Hematopoietic multipotent progenitor cell (in vitro differentiated cells): Measurements from ENCODE around the gene TMEM239. TPM values are rescaled to one million over a fixed set of nuclear protein-coding genes. Genes with fewer than 3 reads are reported as not detected.
"Not testable (repeated sequence)": the region's sequence is repeated elsewhere in the genome, so short reads cannot be mapped to it uniquely, and the experiment has no call there.

Source experiments
- DNase-seq, 3 donors: peaks; one replicate each; pipeline ENCODE4 v3.0.0-alpha.2; 2011 to 2015; ENCODE audit warnings: low read depth in 2 of 3, low spot score in 2 of 3
- total RNA-seq: library from RNA; depleted of rRNA; stranded (reverse); fragments of >200 nt; gene quantifications from one replicate; pipeline ENCODE4 v1.2.3, GENCODE V29; 2012

TMEM239 gene
- total RNA-seq, 1 donor = not detected

DNA sequence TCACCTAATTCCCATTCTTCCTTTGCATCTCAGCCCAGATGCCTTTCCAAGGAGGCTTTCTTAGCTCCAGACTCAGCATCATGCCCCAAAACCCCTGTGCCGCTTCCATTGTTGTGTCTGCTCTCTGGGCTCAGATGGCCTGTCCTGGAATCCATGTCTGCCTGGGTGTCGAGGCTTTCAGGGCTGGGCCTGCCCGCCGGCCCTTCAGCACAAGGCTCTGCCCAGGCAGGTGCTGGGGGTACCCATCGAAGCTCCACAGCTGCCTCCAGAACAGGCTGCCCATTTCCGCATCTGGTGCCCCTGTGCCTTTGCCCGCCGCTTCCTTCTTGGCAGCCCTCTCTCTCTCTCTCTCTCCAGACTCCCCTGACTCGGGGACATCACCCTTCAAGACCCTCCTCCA, 16.9 kb upstream of the TMEM239 start:
- peak in 1 of 3 donors; percentile 27 for DNase-seq

DNA sequence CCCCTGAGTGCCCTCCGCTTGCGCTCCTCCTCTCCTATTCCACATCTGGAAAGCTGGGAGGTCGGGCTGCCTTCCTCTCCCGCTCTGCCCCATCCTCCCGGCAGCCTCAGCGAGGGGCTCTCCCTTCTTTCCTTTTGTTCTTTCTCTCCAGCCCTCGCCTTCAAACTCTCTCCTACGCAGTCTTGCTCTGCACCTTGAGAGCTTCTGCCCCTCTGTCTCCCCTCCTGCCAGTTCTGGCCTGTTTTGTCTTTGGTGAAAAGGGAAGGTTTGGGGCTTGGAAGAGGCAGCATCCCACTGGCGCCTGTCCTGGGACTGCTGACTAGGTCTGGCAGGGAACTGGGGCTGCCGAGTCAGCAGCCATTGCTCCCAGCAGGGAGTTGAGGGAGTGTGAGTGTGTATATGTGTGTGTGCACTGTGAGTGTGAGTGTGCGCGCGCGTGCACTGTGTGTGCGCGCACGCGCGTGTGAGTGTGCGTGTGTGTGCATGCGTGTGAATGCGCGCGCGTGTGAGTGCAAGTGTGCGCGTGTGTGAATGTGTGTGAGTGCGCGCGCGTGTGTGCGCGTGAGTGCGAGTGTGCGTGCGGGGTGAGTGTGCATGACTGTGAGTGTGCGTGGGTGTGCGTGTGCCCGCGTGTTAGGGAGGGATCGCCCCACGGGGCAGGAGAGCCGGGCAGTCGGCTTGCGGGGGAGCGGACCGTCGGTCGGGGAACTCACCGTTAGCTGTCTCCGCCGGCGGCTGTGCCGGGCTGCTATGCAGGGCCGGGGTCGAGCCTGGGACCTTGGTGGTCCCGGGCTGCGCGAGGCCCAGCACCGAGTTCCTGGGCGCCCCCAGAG, 16.3 kb upstream of the TMEM239 start:
- peak in 1 of 3 donors; percentile 39 for DNase-seq

DNA sequence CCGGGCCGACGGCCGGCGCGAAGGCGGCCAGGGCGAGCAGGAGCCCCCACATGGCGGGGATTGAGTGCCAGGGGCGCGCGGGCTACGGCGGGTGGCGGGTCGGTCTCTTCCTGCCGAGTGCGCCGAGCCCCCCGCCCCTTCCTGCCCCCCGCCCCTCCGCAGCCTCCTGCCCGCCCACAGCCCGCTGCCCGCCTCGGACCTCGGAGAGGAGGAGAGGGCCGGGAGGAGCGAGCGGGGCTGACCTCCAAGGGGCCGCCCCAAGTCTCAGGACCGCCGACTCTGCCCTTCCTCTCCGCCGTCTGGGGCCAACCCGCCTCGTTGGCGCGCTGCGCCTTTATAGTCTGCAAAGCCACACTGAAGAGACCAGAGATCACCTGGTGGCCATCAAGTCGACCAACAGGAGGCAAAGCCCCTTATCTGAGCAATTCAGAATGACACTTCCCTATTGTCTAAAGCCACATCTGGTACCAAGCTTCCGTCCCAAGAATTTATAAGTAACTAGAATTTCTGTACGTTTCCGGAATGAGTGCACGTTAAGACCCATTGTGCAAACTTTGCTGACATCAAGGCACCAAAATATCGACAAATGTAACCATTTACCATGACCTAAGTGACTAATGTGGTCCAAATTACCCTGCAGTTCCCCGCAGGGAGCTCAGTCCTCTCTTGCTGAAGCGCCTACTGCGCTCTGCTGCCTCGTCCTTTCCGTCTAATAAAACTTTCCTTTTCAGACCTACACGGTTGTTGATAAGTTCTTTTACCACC, 15.5 kb upstream of the TMEM239 start, which contains the start of gene CPXM1:
CPXM1 (minus strand) TSS at position 107 of the 765 bp plus-strand sequence; CDS start at position 52, 55 bp downstream.
- DNase-seq = peak in 2 of 3 donors; percentile 93 to 98

DNA sequence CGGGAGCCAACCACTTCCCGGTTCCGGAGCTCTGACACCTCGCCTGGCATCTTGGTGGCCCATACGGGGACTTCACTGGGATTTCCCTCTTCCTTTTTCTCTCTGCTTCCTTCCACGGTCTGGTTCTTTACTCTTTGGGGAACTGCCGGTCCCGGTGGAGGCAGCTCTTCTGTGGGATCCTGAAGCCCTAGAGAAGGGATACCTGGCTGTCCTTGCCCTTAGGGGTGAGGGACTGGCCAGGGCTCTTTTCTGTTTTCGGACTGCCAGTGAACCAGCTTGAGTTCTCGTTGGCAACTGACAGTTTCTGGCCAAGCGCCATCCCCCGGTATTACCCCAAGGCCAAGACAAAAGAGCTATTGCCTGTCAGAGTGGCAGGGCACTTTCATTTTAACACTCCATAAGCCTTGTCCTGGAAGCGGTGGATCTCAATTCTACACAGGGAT, 14.9 kb upstream of the TMEM239 start:
- peak in 1 of 3 donors; percentile 60 for DNase-seq

DNA sequence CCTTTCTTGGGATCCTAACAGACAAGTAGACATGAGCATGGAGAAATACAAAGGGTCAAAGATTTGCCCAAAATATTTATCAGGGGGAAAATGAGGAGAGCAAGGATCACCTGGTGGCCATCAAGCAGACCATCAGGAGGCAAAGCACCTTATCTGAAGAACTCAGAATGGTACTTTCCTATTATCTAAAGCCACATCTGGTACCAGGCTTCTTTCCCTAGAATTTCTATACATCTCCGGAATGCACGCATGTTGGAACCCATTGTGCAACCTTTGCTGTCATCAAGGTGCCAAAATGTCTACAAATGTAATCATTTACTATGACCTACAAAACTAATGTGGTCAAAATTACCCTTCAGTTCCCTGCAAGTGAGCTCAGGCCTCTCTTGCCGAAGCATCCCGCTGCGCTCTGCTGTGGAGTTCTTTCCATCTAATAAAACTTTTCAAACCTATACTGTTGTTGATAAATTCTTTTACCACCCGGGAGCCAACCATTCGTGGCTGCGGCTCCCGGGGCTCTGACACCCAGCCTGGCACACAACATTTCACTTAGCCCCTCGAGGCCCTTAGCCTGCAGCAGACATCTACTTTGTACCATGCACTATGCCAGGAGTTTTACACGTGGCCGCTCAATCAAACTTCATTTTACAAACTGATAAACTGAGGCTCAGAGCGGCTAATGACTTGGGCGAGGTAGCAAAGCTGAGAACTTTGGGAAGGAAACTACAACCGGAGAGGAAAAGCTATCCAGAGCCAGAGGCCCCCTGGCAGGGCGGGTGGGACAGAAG, 11.9 kb upstream of the TMEM239 start:
- no peak for DNase-seq

DNA sequence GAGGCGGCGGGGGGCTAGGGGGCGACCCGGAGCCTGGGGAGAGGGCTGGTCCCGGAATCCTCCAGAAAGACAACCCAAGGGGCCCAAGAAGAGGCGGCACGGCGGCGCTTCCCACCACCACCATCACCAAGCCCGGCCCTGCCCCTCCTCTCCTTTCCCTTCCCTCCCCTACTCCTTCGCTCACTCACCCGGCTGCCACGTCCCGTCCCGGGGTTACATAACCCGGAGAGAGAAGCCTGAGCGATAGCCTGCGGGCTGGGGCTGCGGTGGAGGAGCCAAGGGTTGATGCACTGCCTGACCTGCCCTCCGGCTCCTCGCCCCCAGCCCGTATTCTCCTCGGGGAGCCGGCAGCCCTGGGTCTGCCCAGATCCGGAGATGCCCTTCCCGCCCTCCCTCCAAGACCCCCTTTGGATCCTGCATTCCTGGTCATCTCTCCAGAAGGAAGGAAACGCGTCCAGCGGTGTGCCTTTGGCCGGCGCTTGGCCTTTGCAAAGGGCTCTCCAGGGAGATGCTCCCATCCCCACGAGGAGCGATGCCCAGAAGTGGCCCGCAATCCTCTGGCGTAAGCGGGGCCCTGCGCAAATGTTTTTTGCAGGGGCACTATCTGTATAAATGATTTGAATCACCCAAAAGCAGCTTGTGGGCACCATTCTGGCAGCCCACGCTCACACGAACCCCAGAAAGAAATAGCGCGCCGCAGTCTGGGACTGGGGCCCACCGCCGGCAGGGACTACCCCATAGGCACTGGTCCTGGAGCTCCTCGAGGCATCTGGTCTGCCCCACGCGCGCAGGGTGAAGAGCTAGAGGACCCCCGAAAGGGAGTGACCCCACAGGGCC, 11.1 kb upstream of the TMEM239 start:
- peak in 2 of 3 donors; percentile 37 to 52 for DNase-seq

DNA sequence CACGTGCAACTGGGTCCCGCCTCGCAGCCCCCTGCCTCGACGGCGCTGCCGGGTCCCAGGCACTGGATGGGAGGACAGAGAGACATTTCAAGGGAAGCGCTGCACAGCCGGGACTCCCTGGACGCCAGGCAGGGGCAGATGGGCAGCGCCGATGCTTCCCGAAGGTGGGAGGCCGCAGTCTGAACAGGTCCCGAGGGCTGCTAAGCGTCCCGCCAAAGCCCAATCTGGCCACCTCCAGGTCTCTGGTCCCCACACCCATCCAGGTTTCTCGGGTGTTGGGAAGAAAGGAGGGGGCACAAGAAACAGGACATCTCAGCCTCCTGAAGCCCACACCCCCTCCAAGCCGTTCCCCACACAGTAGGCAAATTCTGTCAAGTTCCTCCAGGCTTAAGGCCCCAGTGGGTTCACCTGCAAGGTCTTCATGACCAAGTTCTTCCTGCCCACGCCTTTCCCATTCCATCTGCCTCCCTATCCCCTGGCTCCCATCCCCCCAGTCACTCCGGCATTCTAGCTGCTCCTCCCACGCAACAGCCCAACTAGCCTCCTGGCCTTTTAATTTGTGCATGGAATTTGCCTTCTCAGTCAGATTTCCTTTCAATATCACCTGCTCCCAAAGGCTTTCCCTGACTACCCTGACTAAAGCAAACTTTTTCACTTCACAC, 10.3 kb upstream of the TMEM239 start:
- no peak for DNase-seq

DNA sequence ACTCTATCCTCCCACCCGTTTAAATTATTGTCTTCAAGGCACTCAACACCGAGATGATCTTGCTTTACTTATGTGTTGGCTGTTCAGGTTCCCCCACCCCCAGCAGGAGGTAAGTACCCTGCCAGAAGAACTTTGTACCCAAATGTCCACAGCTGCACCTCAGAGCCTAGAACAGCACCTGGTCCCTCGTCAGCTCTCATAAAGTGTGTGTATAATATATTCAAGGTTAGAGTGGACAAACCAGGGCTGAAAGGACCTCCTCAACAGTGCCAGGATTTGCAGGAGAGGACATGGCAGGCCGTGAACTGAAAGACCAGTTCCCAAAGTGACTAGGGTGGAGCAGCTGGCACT, 9.8 kb upstream of the TMEM239 start:
- DNase-seq = no peak

DNA sequence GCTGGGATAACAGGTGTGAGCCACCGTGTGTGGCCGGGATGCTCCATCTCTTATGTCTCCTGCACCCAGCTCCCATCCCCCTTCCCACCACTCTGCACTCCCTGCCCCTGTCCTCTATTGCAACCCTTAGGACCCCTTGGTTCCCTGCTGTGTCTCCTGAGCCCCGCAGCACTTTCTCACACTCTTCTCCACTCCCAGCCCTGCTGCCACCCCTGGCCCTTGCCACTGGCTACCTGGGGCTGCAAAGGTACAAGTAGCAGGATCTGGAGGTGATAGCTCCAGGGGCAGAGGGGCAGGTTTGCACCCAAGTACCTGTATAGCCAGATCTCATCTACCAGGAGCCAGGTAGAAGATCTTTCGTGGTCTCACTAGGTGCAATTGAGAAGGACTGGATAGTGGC, 9.1 kb upstream of the TMEM239 start:
- DNase-seq = no peak

DNA sequence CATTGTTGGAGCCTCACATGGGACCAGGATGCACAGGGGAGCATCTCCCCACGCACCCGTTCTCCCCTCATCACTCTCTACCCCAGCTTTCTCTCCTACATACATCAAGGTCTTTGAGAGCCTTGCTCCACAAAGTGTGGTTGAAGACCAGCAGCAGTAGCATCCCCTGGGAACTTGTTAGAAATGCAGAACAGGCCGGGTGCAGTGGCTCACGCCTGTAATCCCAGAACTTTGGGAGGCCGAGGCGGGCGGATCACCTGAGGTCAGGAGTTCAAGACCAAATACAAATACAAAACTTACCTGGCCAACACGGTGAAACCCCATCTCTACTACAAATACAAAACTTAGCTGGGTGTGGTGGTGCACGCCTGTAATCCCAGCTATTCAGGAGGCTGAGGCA, 8.2 kb upstream of the TMEM239 start:
- DNase-seq = not testable (repeated sequence)

DNA sequence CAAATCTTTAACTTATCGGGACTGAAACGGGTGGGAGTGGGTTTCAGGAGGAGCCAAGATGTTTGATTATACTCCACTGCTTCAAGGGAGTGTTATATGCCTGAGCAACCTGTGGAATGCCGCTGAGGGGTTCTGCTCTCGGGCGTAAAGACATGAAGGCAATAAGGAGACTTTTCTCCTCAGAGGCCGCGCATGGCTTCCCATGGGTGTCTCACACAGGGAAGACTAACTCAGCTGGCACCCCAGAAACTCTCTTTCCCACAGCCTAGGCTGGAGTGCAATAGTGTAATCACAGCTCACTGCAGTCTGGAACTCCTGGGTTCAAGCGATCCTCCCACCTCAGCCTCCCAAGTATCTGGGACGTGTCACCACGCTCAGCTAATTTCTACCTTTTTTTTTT, 6.5 kb upstream of the TMEM239 start:
- DNase-seq = no peak

DNA sequence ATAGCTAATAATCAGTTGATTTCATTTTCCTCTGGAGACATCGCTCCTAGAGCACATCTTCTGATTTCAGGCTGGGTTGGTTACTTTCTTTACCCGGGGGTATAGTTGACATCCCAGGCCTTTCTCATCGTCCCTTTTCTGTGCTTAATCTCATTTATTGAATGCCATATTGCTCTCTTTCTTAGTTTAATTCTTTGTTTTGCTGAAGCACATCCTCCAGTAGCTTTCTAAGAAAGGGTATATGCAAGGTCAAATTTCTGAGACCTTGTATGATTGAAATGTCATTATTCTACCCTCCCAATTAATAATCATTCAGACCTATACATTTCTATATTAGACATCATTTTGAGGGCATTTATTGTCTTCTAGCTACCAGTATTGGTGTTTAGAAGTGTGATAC, 4.0 kb upstream of the TMEM239 start:
- no peak for DNase-seq

DNA sequence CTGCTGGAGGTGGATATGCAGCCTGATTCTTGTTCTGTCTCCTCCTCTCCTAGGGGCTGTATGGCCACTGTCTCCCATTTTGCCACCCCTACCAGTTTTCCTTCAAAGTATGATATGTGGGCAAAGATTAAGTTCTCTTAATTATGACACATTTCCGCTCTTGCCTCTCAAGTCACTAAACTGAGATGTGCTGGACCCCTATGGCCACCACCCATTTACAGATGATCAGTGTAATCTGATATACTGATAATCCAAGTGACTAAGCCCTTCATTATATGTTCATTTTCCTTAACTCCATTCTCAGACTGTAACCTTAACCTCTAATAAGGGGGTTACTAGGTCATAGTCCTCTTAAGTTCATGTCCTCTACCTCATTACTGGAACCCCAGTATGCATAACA, 2.1 kb upstream of the TMEM239 start:
- DNase-seq = no peak

DNA sequence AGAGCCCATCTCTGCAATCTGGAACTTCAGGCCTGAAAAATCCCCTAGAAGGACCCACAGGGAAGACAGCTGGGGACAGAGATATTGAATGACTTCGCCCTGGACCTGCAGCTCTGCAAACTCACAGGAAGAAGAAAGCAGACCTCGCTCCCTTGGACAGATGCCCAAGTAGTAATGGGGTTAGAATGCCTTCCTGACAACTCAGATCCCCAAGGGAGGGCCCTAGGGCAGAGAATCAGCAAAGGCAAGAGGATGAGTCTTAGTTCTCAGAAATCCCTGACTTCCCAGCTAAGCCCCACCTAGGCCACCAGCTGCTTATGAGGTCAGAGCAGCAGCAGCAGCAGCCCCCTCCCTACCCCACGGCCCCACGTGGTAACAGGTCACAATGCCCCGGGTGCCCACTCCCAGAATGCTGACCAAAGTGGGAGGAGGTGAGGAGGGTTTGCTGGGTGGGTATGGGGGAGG, 1.5 kb upstream of the TMEM239 start, which contains the start of gene C20orf141:
C20orf141 (plus strand) TSS at position 401 of the 465 bp plus-strand sequence. CDS start 198 bp downstream, outside the sequence.
- DNase-seq = peak in 2 of 3 donors; percentile 80 to 85

DNA sequence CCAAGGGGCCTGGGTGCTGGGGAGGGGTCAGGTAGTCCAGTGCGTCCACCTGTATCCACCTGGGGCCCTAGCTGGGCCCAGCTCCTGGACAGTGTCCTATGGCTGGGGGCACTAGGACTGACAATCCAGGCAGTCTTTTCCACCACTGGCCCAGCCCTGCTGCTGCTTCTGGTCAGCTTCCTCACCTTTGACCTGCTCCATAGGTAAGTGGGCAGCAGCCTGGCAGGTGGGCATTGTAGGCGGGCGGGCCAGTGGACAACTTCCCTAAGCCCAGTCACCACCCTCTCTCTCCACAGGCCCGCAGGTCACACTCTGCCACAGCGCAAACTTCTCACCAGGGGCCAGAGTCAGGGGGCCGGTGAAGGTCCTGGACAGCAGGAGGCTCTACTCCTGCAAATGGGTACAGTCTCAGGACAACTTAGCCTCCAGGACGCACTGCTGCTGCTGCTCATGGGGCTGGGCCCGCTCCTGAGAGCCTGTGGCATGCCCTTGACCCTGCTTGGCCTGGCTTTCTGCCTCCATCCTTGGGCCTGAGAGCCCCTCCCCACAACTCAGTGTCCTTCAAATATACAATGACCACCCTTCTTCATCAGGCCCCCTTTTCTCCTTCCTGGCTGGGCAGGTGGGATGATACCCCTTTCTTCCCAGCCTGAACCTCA, 793 bp upstream of the TMEM239 start:
- DNase-seq = no peak

DNA sequence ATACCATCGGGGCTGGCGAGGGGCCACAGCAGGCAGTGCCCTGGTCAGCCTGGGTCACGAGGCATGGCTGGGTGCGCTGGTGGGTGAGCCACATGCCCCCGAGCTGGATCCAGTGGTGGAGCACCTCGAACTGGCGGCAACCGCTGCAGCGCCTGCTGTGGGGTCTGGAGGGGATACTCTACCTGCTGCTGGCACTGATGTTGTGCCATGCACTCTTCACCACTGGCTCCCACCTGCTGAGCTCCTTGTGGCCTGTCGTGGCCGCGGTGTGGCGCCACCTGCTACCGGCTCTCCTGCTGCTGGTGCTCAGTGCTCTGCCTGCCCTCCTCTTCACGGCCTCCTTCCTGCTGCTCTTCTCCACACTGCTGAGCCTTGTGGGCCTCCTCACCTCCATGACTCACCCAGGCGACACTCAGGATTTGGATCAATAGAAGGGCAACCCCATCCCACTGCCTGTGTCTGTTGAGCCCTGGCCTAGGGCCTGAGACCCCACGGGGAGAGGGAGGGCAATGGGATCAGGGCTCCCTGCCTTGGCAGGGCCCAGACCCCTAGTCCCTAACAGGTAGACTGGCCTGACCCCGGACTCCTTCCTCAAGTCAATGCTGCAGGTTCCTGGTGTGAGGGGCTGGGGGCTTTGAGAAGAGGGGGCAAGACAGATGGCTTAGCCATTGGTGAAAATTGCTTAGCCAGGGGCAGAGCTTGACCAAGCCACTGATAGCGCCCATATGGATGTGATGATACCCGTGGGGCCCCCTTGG, 598 bp downstream of the TMEM239 start:
- DNase-seq = no peak

DNA sequence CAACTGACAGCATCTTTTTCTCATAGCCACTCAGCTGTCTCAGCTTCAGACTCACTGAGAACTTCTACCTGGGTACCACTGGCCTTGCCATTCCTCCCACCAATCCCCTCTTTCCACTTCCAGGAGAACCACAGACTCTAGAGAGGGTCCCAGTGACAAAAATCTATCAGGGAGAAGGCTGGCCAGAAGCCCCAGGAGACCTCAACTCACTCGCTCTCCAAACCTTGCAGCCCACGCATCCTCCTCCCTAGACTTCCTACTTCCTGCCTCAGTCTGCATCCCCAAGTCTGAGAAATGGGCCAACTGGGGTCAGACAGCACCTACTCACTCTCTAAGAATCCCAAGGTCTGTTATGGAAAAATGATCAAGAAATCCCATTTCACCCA, 1.2 kb downstream of the TMEM239 start:
- no peak for DNase-seq
